ENCODE data around the gene TGFBR3.
A peak's percentile ranks its signal among the peaks of the same experiment; 100 is the strongest.
"Not testable (repeated sequence)": the region's sequence is repeated elsewhere in the genome, so short reads cannot be mapped to it uniquely, and the experiment has no call there.

The TGFBR3 gene

GRCh38 chr1:91846639-91847013 is 39.3 kb downstream of the TGFBR3 start:
- no peak for DNase-seq

- no peak for DNase-seq
Measured at GRCh38 chr1:91846007-91846638, 39.8 kb downstream of the TGFBR3 start.

- no peak for DNase-seq
Measured at GRCh38 chr1:91844862-91845528, 41.0 kb downstream of the TGFBR3 start.

- DNase-seq, result no peak
Measured at GRCh38 chr1:91843843-91844242, 42.1 kb downstream of the TGFBR3 start.

- no peak for DNase-seq
Measured at GRCh38 chr1:91842563-91842962, 43.4 kb downstream of the TGFBR3 start.

GRCh38 chr1:91842056-91842455 is 43.9 kb downstream of the TGFBR3 start:
- DNase-seq, result no peak

- DNase-seq, result not testable (repeated sequence)
Measured at GRCh38 chr1:91840276-91840675, 45.7 kb downstream of the TGFBR3 start.

- DNase-seq, result no peak
Measured at GRCh38 chr1:91836331-91837040, 49.5 kb downstream of the TGFBR3 start.

GRCh38 chr1:91835087-91835521 is 50.8 kb downstream of the TGFBR3 start:
- no peak for DNase-seq

- DNase-seq, result not testable (repeated sequence)
Measured at GRCh38 chr1:91834549-91834948, 51.4 kb downstream of the TGFBR3 start.

GRCh38 chr1:91833946-91834345 is 52.0 kb downstream of the TGFBR3 start:
- no peak for DNase-seq

GRCh38 chr1:91831132-91831930 is 54.6 kb downstream of the TGFBR3 start:
- no peak for DNase-seq

GRCh38 chr1:91830242-91831131 is 55.5 kb downstream of the TGFBR3 start:
- DNase-seq, result no peak

- no peak for DNase-seq
Measured at GRCh38 chr1:91829293-91830153, 56.4 kb downstream of the TGFBR3 start.

- DNase-seq, result no peak
Measured at GRCh38 chr1:91828583-91829281, 57.2 kb downstream of the TGFBR3 start.

- DNase-seq, result no peak
Measured at GRCh38 chr1:91827459-91828321, 58.3 kb downstream of the TGFBR3 start.

GRCh38 chr1:91827087-91827458 is 58.9 kb downstream of the TGFBR3 start:
- DNase-seq, result peak; percentile 27

- no peak for DNase-seq
Measured at GRCh38 chr1:91826649-91827048, 59.3 kb downstream of the TGFBR3 start.

GRCh38 chr1:91826248-91826647 is 59.7 kb downstream of the TGFBR3 start:
- no peak for DNase-seq
